GM21390 (cell line): Measurements from ENCODE around the gene ITGB2.
"Not testable (repeated sequence)": the region's sequence is repeated elsewhere in the genome, so short reads cannot be mapped to it uniquely, and the experiment has no call there.

Experiments
- ATAC-seq: cut with Tn5 transposase; IDR thresholded peaks from one replicate; pipeline ENCODE4 v1.9.1; 2021; ENCODE audit not compliant: unreplicated experiment

Gene ITGB2

DNA sequence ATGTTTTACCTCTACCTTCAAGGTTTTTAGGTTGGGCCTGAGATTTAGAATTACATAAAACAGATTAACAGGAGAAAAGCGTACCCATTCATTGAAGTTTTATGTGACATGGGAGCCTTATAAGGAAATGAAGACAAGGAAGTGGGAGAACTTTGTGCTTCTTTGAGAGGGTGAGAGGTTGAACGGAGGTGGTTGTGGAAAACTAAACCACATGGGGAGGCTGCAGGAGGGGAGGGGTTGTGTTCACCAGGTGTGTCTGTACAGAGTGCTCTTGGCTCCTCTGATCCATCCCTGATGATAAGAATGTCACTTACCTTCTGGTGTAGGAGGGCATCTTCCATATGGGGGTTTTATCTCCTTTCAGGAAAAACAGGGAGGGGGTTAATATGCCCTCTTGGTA is 21.9 kb upstream of the ITGB2 start:
- no peak for ATAC-seq

DNA sequence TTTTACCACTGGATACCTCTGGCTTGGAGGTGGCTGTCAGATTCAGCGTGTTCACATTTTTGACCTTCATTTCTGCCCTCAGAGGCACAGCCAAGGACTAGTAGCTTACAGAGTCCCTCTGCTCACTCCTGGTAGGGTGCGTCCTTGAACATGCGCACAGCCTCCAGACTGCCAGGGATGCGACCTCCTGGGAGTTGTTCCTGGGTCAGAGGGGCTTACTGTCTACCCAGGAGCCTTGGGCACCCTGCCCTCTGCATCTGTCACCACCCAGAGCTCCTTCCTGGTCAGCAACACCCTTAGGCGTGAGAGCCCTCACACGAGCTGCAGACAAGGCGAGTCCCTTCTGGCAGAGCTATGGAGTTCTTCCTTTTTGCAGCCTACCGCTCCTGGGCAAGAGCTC is 20.9 kb upstream of the ITGB2 start:
- ATAC-seq, result no peak

- peak; percentile 47 for ATAC-seq
Observed at GRCh38 chr21:44940116-44940631, 19.5 kb upstream of the ITGB2 start.

DNA sequence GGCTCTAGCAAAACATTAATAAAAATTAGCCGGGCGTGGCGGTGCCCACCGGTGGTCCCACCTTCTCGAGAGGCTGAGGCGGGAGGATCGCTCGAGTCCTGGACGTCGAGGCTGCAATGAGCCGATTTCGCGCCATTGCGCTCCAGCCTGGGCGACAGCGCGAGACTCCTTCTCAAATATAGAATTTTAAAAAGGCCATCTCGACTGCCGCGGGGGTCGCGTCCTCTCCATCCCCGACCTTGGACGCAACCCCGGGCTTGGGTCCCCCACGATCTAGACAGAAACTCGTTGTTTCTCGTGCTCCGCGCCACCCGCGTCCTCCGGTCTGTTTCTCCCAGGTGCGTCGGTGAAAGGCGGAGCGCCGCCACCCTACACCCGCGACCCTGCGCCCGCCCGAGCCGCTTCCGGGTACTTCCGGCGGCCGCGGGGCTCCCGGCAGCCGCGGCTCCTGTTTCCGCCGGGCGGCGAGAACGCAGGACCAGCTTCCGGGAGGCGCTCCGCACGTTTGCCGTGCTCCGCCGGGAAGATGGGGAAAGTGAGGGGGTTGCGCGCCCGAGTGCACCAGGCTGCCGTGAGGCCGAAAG is 18.9 kb upstream of the ITGB2 start, which contains the start of gene SLX9:
Gene SLX9, plus strand, starts transcription at position 498 of the 584 bp plus-strand sequence. Its CDS starts 29 bp downstream, at position 527.
- ATAC-seq, result peak; percentile 93

DNA sequence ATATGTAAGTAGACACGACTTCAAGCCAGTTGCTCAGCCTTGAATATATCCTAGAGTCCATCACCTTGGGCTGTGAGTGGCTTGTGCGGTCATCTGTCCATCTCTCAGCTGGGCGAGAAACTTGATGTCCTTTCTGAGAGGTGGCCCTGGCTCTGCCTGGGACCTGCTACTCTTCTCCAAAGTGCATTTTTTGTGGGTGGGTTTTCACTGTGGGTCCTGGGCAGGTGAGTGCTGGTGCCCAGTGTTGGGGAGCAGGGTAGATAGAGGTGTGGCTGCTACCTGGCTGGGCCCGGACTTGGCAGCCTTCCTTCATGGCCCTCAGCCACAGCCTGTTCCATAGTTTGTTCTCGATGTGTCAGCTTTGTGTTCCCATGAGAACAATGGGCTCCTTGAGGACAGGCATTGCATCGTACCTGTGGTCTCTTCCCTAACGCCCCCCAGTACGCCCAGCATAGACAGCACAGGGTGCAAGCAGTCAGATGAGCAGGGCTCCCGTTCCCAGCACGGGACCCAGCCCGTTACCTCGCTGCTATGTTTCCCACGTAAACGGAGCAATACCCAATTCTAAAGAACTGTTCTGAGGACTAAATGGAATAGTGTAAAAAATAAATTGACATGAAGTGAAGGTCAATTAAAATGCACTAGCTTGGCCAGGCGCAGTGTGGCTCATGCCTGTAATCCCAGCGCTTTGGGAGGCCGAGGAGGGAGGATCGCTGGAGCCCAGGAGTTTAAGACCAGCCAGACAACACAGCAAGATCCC is 18.3 kb upstream of the ITGB2 start:
- no peak for ATAC-seq

- no peak for ATAC-seq
Observed at GRCh38 chr21:44935533-44935927, 14.8 kb upstream of the ITGB2 start.

- no peak for ATAC-seq
Observed at GRCh38 chr21:44934797-44935532, 14.3 kb upstream of the ITGB2 start.

DNA sequence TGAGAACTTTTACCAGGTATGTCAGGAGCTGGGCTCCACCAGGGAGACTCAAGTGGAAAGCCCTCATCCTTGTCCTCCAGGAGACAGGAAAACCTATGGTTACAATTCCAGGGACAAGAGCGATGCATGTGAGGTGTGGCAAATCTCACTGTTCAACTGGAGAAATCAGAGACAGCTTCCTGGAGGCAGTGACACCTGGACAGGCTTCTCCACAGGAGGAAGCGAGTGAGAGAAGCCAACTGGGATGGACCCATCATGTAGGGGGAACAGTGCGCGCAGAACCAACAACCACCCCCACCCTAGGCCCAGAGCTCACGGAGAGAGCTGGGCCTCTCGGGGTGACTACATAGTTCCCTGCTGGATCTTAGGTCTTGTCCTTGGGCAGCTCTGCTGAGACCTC is 13.6 kb upstream of the ITGB2 start:
- ATAC-seq, result no peak

- no peak for ATAC-seq
Observed at GRCh38 chr21:44933918-44934260, 13.2 kb upstream of the ITGB2 start.

GRCh38 chr21:44933199-44933917 is 12.7 kb upstream of the ITGB2 start:
- no peak for ATAC-seq

DNA sequence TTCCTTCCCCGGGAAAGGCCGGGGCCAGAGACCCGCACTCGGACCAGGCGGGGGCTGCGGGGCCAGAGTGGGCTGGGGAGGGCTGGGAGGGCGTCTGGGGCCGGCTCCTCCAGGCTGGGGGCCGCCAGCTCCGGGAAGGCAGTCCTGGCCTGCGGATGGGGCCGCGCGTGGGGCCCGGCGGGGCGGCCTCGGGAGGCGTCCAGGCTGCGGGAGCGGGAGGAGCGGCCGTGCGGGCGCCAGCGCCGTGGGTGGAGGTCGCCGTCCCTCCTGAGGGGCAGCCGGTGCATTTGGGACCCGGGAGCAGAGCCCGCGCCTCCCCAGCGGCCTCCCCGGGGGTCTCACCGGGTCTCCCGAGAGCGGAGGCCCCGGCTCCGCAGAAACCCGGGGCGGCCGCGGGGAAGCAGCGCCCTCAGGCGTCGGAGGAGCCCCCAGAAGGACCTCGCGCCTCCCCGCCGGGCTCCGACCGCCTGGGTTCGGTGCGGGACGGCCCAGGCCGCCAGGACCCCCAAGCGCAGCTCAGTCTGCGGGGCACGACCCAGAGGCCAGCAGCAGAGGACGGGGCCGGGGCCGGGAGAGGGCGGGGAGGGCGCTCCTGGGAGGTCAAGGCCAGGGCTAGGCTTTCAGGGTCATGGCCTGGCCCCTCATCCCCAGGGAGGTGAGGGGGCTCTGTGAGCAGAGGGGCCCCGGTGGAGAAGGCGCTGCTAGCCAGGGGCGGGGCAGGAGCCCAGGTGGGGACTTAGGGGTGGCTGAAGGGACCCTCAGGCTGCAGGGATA is 11.9 kb upstream of the ITGB2 start:
- no peak for ATAC-seq

DNA sequence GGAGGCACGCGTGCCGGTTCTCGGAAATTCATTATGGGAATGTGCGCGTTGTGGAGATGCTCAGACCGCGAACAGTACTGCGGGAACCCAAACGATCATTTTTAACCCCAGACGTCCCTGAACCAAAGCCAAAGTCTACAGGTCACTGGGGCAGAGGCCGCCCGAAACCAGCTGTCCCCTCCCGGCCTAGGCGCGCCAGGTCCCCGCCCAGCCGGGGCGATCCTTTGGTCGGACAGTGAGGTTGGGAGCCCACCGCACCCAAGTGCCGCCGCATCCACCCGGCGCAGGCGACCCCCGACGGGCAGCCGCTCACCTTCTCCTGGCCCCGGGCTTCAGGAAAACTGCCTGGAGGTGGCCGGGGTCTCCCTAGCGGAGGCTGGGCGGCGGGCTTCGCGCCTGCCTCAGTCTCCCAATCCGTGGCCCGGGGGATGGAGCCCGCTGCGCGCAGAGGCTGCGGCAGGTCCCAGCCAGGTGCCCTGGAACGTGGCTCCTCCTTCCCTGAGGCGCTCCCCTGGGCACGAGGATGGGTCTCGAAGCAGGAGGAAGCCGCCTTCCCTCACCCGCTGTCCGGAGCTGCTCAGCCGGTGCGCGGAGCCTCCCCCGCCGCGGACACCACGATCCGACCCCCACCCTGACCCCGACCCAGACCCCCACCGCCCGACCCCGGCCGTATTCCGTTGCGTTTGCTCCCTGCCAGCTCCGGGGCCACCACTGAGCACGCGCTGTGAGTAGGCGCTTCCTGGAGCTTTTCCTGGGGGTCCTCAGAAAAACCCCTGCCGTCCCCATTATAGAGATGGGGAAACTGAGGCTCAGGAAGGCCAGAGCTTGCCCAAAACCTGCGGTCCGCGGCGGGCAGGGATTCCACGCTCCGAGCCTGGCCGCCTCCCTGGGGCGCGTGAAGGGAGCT is 11.1 kb upstream of the ITGB2 start:
- ATAC-seq, result no peak

DNA sequence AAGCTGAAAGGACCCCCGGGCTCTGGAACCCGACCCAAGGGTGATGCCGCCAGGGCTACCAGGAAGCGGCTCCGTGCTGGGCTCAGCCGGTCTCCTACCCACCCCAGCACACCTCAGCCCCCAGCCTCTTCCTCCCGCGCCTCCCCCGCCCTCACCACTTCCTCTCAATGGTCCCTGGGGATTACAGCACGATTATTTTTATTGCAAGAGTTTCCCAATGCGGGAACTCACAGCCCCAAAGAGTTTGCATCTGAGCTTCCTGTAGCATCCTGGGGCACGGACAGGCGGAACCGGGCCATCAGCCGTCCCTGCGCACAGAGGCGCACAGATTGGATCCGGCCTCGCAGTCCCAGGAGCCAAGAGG is 10.4 kb upstream of the ITGB2 start:
- no peak for ATAC-seq

- ATAC-seq, result no peak
Observed at GRCh38 chr21:44930543-44930981, 9.9 kb upstream of the ITGB2 start.

DNA sequence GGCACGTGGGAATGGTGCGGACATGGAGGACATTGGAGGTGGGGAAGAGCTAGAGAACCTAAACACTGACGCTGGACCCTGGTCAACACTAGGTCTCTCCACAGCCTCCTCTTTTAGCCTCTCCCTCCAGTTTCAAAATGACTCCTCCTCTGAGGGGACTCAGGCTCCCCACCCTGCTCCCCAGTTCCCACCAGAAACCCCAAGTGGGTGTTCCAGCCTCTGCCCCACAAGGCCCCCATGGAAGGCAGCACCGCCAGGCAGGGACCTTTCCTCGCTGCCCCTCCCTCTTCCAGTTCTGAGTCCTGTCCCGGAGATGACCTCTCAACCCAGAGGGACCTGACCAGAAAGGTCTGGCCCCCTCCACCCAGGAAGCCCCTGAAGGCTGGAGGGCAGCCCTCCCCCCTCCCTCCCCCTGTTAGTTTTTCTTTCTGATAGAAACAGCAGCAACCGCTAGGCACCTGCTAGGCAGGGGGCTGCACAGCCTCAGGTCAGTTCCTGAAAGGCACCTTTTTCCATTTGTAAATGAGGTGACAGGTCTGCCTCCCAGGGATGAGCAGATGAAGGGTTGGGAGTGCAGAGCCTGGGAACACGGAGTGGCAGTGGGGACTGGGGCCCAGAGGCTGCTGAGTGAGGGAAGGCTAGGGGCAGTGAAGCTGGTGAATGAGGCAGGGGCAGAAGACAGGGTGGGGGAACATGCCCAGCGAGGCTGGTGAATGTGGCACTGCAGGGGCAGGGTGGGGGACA is 9.3 kb upstream of the ITGB2 start:
- no peak for ATAC-seq

- ATAC-seq, result no peak
Observed at GRCh38 chr21:44929242-44929798, 8.6 kb upstream of the ITGB2 start.

DNA sequence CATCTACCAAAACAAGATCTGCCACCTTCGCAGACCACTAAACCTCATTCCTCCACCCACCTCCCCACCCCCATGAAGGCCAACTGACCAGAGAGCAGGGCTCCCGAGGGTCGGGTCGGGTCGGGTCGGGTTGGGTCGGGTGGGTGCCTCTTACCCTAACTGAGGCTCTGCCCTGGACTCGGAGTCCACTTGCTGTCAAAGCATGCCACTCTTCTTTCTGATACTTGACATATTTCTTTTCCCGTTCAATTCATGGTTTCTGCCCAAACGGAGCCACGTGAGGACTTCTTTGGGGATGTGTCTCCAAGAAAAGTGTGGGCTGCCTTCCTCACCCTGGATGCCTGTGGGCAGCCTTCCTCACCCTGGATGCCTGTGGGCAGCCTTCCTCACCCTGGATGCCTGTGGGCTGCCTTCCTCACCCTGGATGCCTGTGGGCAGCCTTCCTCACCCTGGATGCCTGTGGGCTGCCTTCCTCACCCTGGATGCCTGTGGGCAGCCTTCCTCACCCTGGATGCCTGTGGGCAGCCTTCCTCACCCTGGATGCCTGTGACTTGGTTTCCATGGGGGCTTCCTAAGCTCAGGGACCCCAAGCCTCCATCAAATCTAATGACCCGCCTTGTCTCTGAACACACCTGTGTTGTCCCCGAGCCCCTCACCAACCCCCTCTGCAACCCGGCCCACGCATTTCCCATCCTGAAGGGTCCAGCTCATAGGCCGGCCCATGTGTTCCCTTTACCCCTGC is 8.0 kb upstream of the ITGB2 start:
- not testable (repeated sequence) for ATAC-seq
